AG10803 (cell line): ENCODE data around the gene DMC1.
"Not testable (repeated sequence)": the region's sequence is repeated elsewhere in the genome, so short reads cannot be mapped to it uniquely, and the experiment has no call there.

Experiments used
- DNase-seq: peaks from one replicate; pipeline ENCODE4 v3.0.0; 2010; ENCODE audit warnings: low read depth
- H3K4me3 ChIP-seq: 2 replicates; pipeline ENCODE4 v1.5.1; 2011; ENCODE audit warnings: mild to moderate bottlenecking, low read length, control low read depth
- TF ChIP-seq, protein P1 (sequence below): conservative IDR thresholded peaks from 2 replicates; pipeline ENCODE4 v1.5.1; 2011; ENCODE audit warnings: mild to moderate bottlenecking, low read length, control low read depth, inconsistent platforms

Gene DMC1

DNA sequence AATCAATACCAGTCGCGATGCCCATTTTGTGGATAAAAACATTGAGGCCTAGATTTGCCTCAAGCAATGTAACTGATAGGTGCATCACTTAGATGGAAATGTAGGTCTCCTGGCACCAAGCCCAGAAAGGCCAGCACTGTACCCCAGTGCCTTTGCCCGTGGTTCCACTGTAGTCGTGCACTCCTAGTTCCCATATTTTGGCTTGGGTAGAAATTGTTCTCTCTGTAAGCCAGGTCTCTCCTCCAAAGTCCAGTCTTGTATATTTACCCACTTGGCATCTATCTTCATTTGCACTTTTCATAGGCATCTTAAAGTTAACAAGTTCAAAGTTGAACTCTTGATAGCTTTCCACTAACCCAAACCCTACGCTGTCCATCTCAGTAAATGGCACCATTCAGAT, 41.6 kb upstream of the DMC1 start:
- no peak overlapping the region for H3K4me3 ChIP-seq
- TF ChIP-seq, protein P1, sequence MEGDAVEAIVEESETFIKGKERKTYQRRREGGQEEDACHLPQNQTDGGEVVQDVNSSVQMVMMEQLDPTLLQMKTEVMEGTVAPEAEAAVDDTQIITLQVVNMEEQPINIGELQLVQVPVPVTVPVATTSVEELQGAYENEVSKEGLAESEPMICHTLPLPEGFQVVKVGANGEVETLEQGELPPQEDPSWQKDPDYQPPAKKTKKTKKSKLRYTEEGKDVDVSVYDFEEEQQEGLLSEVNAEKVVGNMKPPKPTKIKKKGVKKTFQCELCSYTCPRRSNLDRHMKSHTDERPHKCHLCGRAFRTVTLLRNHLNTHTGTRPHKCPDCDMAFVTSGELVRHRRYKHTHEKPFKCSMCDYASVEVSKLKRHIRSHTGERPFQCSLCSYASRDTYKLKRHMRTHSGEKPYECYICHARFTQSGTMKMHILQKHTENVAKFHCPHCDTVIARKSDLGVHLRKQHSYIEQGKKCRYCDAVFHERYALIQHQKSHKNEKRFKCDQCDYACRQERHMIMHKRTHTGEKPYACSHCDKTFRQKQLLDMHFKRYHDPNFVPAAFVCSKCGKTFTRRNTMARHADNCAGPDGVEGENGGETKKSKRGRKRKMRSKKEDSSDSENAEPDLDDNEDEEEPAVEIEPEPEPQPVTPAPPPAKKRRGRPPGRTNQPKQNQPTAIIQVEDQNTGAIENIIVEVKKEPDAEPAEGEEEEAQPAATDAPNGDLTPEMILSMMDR = no peak

DNA sequence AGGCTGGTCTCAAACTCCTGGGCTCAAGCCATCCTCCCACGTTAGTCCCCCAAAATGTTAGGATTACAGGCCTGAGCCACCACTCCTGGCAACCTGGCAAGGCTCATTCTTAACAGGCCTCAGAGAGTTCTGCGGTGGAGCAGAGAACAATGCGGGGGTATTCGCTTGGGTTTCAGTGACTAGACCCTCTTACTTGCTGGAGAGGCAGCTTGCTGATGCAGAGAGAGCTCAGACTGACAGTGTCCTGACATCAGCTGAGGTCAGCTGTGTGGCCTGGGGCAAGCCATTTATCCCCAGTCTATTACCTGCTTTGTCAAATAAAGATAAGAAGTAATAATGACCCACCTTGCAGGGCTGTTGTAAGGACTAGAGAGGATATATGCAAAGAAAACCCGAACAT, 40.3 kb upstream of the DMC1 start:
- TF ChIP-seq, protein P1 = no peak
- no peak overlapping the region for H3K4me3 ChIP-seq
- no peak for DNase-seq

More for the DNA sequence above, 41.6 kb upstream of the DMC1 start:
- DNase-seq = no peak

DNA sequence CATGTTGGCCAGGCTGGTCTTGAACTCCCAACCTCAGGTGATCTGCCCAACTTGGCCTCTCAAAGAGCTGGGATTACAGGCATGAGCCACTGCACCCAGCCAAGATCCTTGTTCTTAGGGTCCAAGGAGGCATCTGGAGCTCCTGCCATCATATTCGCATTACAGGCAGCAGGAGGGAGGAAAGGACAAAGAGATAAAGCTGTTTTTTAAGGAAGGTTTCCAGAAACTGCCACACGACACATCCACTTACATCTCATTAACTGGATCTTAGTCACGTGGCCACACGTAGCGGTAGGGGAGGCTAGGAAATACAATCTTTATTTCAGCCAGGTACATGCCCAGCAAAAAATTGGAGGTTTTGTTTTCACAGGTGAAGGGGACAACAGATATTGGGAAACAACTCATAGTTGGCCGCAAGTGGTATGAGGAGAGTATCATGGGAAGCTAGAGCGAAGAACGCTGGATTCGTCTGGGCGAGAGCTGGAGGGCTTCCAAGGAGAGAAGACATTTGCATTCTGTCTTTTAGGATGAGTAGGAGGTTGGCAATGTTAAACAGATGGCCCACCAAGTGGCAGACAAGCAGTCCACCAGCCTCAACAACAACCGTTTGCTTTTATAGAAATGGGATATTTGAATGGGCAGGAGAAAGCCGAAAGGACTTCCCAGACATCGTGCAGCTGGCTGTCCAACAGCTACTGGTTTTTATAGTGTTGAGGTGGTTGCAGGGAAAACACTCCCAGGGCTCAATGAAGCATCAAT, 39.2 kb upstream of the DMC1 start:
- TF ChIP-seq, protein P1 = no peak
- no peak for DNase-seq
- H3K4me3 ChIP-seq = no peak overlapping the region

DNA sequence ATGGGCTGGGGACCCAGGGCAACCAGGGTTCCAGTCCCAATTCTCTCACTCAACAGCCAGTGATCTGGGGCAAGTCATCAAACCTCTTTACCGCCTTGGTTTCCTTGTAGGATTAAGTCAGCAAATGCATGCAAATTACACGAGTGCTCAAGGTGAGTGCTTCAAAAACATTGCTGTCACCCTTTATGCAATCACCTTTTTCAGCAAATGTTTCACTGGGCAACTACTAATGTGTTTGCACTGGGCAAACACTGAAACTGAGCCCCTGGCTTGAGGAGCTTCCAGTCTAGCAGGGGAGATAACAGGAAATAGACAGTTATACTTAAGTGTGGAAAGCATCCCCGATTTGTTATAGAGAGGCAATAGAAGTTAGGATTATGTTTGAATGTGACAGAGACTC, 37.7 kb upstream of the DMC1 start:
- H3K4me3 ChIP-seq = no peak overlapping the region
- DNase-seq = no peak
- TF ChIP-seq, protein P1 = no peak

DNA sequence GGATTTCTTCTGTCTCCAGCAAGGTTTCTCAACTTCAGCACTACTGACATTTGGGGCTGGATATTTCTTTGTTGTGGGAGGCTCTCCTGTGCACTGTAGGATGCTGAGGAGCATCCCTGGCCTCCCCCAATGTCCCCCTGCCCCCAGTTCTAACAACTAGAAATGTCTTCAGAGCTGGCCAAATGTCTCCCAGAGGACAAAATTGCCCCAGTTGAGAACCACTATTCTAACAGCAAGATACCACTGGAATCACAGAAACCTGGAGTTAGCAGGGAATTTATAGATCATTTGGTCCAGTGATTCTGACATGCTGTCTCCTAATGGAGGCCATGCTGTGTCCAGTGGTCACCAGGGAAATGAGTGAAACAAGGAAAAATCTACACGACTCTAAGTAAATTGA, 32.2 kb upstream of the DMC1 start:
- H3K4me3 ChIP-seq = no peak overlapping the region
- TF ChIP-seq, protein P1 = no peak
- no peak for DNase-seq

DNA sequence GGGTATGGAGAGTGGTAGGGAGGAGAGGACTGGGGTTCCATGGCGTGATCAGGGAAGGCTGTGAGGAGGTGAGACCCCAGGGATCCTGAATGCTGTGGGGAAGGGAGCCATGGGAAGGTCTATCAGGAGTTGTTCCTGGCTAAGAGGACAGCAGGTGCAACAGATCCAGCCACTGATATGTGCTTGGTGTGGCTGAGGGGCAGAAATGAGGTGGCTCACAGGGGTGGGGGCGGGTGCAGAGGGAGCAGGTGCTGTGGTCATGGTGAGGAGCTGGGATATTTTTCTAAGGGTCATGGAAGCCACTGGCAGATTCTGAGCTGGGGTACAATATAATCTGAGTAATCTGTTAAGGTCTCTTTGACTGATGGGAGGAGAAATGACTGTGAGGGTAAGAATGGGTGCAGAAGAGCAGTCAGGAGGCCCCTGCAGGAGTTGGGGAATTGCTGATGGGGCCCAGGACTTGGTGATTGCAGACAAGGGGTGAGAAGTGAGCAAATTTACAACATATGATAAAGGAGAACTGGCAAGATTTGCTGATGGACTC, 31.3 kb upstream of the DMC1 start:
- no peak for DNase-seq
- TF ChIP-seq, protein P1 = no peak
- H3K4me3 ChIP-seq = no peak overlapping the region

DNA sequence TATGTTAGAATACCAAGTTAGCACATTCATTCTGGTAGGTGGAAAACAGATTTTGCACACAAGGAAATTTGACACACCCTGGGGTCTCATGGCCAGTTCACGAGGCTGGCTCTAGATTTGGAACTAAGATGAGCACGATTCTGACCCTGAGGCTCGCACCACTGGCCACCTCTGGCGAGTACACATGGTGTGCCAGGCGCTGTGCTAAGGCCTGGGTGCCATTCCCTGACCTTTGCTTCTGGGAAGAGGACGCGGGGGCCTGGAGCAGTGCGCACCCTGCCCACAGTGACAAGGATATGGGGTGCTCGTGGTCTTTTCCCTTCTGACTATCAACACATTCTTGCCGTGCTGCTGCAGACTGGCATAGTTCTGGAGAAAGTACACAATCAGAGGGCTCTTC, 29.5 kb upstream of the DMC1 start:
- TF ChIP-seq, protein P1 = no peak
- H3K4me3 ChIP-seq = no peak overlapping the region
- DNase-seq = no peak

DNA sequence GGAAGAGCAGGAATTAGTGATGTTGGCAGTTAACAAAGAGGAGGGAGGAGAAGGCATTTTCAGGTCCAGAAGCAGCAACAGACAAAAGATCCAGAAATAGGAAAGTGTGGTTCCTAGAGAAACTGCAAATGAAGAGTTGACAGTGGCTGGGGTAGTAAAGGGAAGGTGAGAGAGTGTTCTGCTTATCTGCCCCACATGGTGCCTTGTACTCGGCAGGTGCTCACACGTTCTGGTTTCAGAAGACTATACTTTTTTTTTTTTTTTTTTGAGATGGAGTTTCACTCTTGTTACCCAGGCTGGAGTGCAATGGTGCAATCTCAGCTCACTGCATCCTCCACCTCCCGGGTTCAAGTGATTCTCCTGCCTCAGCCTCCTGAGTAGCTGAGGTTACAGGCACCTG, 12.9 kb upstream of the DMC1 start:
- not testable (repeated sequence) for DNase-seq, H3K4me3 ChIP-seq
